Measurements from ENCODE around the gene USH1C. TPM values are rescaled to one million over a fixed set of nuclear protein-coding genes. Genes with fewer than 3 reads are reported as not detected.
A peak's percentile ranks its signal among the peaks of the same experiment; 100 is the strongest.

Gene USH1C
- total RNA-seq, 1 donor from 2014 or later, result not detected

- Mint-ChIP-seq H3K4me1 (ENCODE audit: low read depth, unreplicated experiment) (peaks cover 24% of the 10 kb centered on the region), H3K36me3 (ENCODE audit: unreplicated experiment) (no peaks in the 10 kb centered on the region), H3K27ac (ENCODE audit: unreplicated experiment) (no peak overlapping the region), H3K27me3 (ENCODE audit: unreplicated experiment) (peaks cover 19% of the 10 kb centered on the region), H3K9me3 (ENCODE audit: unreplicated experiment) (peaks cover 2% of the 10 kb centered on the region), H3K4me3 (ENCODE audit: unreplicated experiment) (peak overlapping the region; percentile 37)
- DNase-seq, result no peak
- TF ChIP-seq, protein P1, sequence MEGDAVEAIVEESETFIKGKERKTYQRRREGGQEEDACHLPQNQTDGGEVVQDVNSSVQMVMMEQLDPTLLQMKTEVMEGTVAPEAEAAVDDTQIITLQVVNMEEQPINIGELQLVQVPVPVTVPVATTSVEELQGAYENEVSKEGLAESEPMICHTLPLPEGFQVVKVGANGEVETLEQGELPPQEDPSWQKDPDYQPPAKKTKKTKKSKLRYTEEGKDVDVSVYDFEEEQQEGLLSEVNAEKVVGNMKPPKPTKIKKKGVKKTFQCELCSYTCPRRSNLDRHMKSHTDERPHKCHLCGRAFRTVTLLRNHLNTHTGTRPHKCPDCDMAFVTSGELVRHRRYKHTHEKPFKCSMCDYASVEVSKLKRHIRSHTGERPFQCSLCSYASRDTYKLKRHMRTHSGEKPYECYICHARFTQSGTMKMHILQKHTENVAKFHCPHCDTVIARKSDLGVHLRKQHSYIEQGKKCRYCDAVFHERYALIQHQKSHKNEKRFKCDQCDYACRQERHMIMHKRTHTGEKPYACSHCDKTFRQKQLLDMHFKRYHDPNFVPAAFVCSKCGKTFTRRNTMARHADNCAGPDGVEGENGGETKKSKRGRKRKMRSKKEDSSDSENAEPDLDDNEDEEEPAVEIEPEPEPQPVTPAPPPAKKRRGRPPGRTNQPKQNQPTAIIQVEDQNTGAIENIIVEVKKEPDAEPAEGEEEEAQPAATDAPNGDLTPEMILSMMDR (IDR thresholded peaks at IDR 0.05; ENCODE audit: partially characterized antibody, unreplicated experiment), result no peak
Observed at GRCh38 chr11:17477084-17477333, 67.2 kb downstream of the USH1C start.

DNA sequence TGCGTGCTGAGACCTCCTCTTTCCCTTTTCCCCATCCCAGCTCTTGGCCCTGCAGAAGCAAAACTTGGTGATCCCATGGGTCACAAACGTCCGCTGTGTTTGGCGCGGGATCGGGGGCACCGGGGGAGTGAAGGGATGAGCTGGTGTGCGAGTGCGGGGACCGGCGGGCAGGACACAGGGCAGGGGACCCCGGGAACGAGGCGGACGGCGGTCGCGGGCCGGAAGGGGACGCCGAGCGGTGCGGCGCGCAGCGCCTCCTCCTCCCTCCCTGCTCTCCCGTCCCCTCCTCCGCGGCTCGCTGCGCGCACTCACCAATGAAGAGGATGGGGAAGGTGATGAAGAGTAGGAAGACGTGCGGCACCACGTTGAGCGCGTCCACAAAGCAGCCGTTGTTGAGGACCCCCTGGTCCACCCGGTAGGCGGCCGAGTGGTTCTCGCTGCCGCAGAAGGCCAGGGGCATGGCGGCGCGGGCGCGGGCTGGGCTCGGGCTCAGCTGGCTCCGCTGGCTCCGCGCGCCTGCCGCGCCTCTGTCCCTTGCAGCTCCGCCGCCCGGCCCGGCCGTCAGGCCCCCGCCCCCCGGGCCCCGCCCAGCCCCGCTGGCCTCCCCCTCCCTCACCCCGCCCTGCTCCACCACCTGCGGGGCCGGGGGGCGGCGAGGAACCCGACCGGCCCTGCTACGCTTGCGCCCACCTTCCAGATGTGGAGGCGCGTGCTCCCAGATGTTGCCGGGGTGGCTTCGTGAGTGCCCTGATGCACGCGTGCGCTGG lies 67.7 kb downstream of the USH1C start, which contains the start of gene ABCC8:
TSS of gene ABCC8 (minus strand) at position 529 of the 767 bp plus-strand sequence. CDS start at position 460, 69 bp downstream.
- peak; percentile 73 for DNase-seq
- Mint-ChIP-seq H3K27ac (ENCODE audit: unreplicated experiment) (no peak within 1 kb of the TSS), H3K4me1 (ENCODE audit: low read depth, unreplicated experiment) (peaks cover 24% of the 10 kb centered on the region), H3K36me3 (ENCODE audit: unreplicated experiment) (no peaks in the 10 kb centered on the region), H3K4me3 (ENCODE audit: unreplicated experiment) (peak within 1 kb of the TSS; percentile 93), H3K27me3 (ENCODE audit: unreplicated experiment) (peaks cover 17% of the 10 kb centered on the region), H3K9me3 (ENCODE audit: unreplicated experiment) (peaks cover 2% of the 10 kb centered on the region)
- TF ChIP-seq, protein P1 (IDR thresholded peaks at IDR 0.05; ENCODE audit: partially characterized antibody, unreplicated experiment), result no peak

- Mint-ChIP-seq H3K27me3 (ENCODE audit: unreplicated experiment) (peaks cover 12% of the 10 kb centered on the region), H3K36me3 (ENCODE audit: unreplicated experiment) (no peaks in the 10 kb centered on the region), H3K4me1 (ENCODE audit: low read depth, unreplicated experiment) (peaks cover 24% of the 10 kb centered on the region), H3K9me3 (ENCODE audit: unreplicated experiment) (peaks cover 2% of the 10 kb centered on the region), H3K27ac (ENCODE audit: unreplicated experiment) (no peak overlapping the region), H3K4me3 (ENCODE audit: unreplicated experiment) (peak overlapping the region; percentile 93)
- TF ChIP-seq, protein P1 (IDR thresholded peaks at IDR 0.05; ENCODE audit: partially characterized antibody, unreplicated experiment), result no peak
- peak; percentile 40 for DNase-seq
Observed at GRCh38 chr11:17475666-17476316, 68.4 kb downstream of the USH1C start.

DNA sequence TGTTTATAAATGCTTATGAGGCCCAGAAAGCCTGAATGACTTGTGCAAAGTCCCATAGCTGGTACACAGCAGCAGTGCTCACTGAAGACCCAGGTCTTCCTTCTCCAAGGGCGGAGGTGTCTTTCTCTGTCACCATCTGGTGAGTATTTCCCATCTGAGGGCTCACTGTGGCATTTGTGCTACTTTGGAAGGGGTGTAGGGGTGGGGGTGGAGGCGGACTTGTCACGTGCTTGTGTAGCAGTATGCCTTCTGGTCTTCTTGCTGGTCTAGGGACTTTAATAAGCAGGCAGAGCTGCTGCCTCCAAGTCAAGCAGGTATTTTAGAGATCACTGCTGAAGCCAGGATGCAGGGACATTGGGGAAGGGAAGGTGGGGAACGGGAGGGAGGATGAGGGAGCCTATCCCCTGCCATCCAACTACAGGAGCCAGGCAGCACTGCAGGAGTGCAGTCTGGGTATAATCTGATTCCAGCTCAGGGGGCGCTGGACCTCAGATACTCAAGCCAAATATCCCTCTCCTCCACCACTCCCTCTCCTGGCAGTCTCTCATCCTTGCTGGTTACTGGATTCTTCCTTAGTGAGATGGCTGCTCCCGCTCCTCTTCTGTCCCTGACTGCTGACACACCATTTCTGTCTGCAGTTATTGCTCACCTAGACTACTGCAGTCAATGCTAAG lies 71.0 kb downstream of the USH1C start:
- peak; percentile 73 for DNase-seq
- Mint-ChIP-seq H3K4me3 (ENCODE audit: unreplicated experiment) (peak overlapping the region; percentile 54), H3K27ac (ENCODE audit: unreplicated experiment) (peak overlapping the region; percentile 80), H3K36me3 (ENCODE audit: unreplicated experiment) (no peaks in the 10 kb centered on the region), H3K27me3 (ENCODE audit: unreplicated experiment) (peaks cover 8% of the 10 kb centered on the region), H3K9me3 (ENCODE audit: unreplicated experiment) (peaks cover 4% of the 10 kb centered on the region), H3K4me1 (ENCODE audit: low read depth, unreplicated experiment) (peaks cover 24% of the 10 kb centered on the region)
- TF ChIP-seq, protein P1 (IDR thresholded peaks at IDR 0.05; ENCODE audit: partially characterized antibody, unreplicated experiment), result peak; percentile 11
